CD4-positive, alpha-beta T cell (primary cell): ENCODE measurements around the gene TMEM61. TPM values are rescaled to one million over a fixed set of nuclear protein-coding genes. Genes with fewer than 3 reads are reported as not detected.

Source experiments
- ATAC-seq: fragments of 200-7000 bp; cut with Tn5 transposase; one replicate; pipeline ENCODE4 v1.10.0; 2022; ENCODE audit warnings: mild to moderate bottlenecking; ENCODE audit not compliant: poor library complexity
- CTCF ChIA-PET: fragments of 350-600 bp; sonication (Branson Sonifier 250); formaldehyde crosslinking; loops from one replicate; lab custom pipeline; 2021; ENCODE audit warnings: antibody characterized with exemption, inconsistent platforms; lab: Charles Lee
- POLR2A ChIA-PET: fragments of 350-600 bp; sonication (Branson Sonifier 250); formaldehyde crosslinking; loops from one replicate; lab custom pipeline; 2021; ENCODE audit warnings: antibody characterized with exemption, inconsistent platforms; lab: Charles Lee
- DNase-seq, 14 experiments: peaks; one replicate each; pipeline ENCODE4 v3.0.0-alpha.2; 2013 to 2020; ENCODE audit warnings: mixed read lengths in 2 of 14
- H3K27ac ChIP-seq, 2 donors: one replicate each; pipeline versions ENCODE4 v1.5.1 to v1.7.0; 2013; ENCODE audit warnings: low read length in 2 of 2, low read depth in 1 of 2, mild to moderate bottlenecking in 1 of 2
- H3K27me3 ChIP-seq, 2 experiments: 1 replicate in 1 of 2; 2 replicates in 1 of 2; pipeline versions ENCODE4 v1.6.1 to v1.7.0; 2013; ENCODE audit warnings: low read length in 2 of 2, control low read depth in 1 of 2, mild to moderate bottlenecking in 1 of 2, moderate library complexity in 1 of 2; ENCODE audit not compliant: insufficient read depth in 2 of 2, control insufficient read depth in 1 of 2
- H3K36me3 ChIP-seq: one replicate; pipeline ENCODE4 v1.6.1; 2013; ENCODE audit warnings: low read length, control low read depth; ENCODE audit not compliant: insufficient read depth
- H3K4me1 ChIP-seq: one replicate; pipeline ENCODE4 v1.6.1; 2013; ENCODE audit warnings: low read length, control low read depth; ENCODE audit not compliant: insufficient read depth
- H3K4me3 ChIP-seq: one replicate; pipeline ENCODE4 v1.5.1; 2013; ENCODE audit warnings: mild to moderate bottlenecking, low read length, moderate library complexity
- H3K9me3 ChIP-seq, 2 experiments: 1 replicate in 1 of 2; 2 replicates in 1 of 2; pipeline versions ENCODE4 v1.6.1 to v1.7.0; 2013; ENCODE audit warnings: low read length in 2 of 2, mild to moderate bottlenecking in 2 of 2, control low read depth in 1 of 2, moderate library complexity in 1 of 2; ENCODE audit not compliant: control insufficient read depth in 1 of 2, insufficient read depth in 1 of 2
- H3K27ac Mint-ChIP-seq: one replicate; pipeline ENCODE4 v1.8.0; 2020; ENCODE audit warnings: mixed read lengths
- H3K27me3 Mint-ChIP-seq: one replicate; pipeline ENCODE4 v1.8.0; 2021; ENCODE audit warnings: mixed read lengths
- H3K36me3 Mint-ChIP-seq: one replicate; pipeline ENCODE4 v1.8.0; 2021; ENCODE audit warnings: low read depth, mixed read lengths
- H3K4me1 Mint-ChIP-seq: one replicate; pipeline ENCODE4 v1.8.0; 2021; ENCODE audit warnings: low read depth, mixed read lengths
- H3K4me3 Mint-ChIP-seq: one replicate; pipeline ENCODE4 v1.8.0; 2020; ENCODE audit warnings: mild to moderate bottlenecking, mixed read lengths
- H3K9me3 Mint-ChIP-seq: one replicate; pipeline ENCODE4 v1.8.0; 2020; ENCODE audit warnings: mixed read lengths
- CTCF ChIP-seq: fragments of 200-600 bp; IDR thresholded peaks from one replicate; pipeline ENCODE4 v1.8.0; 2022; ENCODE audit warnings: antibody characterized with exemption, mild to moderate bottlenecking
- intact Hi-C, 2 experiments: fragments of 100-400 bp; cut with DNase I in 1 of 2; cut with micrococcal nuclease in 1 of 2; formaldehyde crosslinking; loops; one replicate each; pipeline versions ENCODE4 v1.15.1 to v1.9.0; 2023 to 2025; cut with DNase I, micrococcal nuclease
- total RNA-seq, 174 experiments: library from RNA in 2 of 174; stranded (reverse) in 2 of 174; gene quantifications; one replicate each; pipeline ENCODE4 v1.2.3 and lab custom pipeline; 2021 to 2026

Gene TMEM61
- total RNA-seq, 2 experiments from 2014 or later = not detected

GRCh38 chr1:55037733-55038551, 57.5 kb downstream of the TMEM61 start:
- H3K27me3 ChIP-seq = peaks cover 29 to 61% of the 10 kb centered on the region in 2 experiments
- ATAC-seq = no peak
- CTCF ChIA-PET = no interaction called here
- no peak overlapping the region for H3K4me3 ChIP-seq
- no peak for DNase-seq
- no peaks in the 10 kb centered on the region for H3K36me3 ChIP-seq
- POLR2A ChIA-PET = no interaction called here
- no peaks in the 10 kb centered on the region for H3K4me1 Mint-ChIP-seq
- H3K27ac ChIP-seq = no peak overlapping the region
- intact Hi-C loops = no loop called here
- H3K4me1 ChIP-seq = no peaks in the 10 kb centered on the region
- TF ChIP-seq CTCF = no peak
- no peak overlapping the region for H3K4me3 Mint-ChIP-seq
- H3K27me3 Mint-ChIP-seq = peaks cover 87% of the 10 kb centered on the region
- H3K27ac Mint-ChIP-seq = no peak overlapping the region
- H3K9me3 Mint-ChIP-seq = no peaks in the 10 kb centered on the region
- no peaks in the 10 kb centered on the region for H3K36me3 Mint-ChIP-seq
- peaks cover 0 to 11% of the 10 kb centered on the region in 2 experiments for H3K9me3 ChIP-seq

- peaks cover 29 to 61% of the 10 kb centered on the region in 2 experiments for H3K27me3 ChIP-seq
These were observed 58.1 kb downstream of the TMEM61 start for GRCh38 chr1:55038552-55038838.

GRCh38 chr1:55038974-55039341, 58.5 kb downstream of the TMEM61 start:
- H3K27ac Mint-ChIP-seq = no peak overlapping the region
- peaks cover 26 to 61% of the 10 kb centered on the region in 2 experiments for H3K27me3 ChIP-seq
- POLR2A ChIA-PET = no interaction called here

More at GRCh38 chr1:55038552-55038838, 58.1 kb downstream of the TMEM61 start:
- Mint-ChIP-seq H3K27me3 (peaks cover 83% of the 10 kb centered on the region), H3K36me3 (no peaks in the 10 kb centered on the region), H3K9me3 (no peaks in the 10 kb centered on the region), H3K4me3 (no peak overlapping the region), H3K27ac (no peak overlapping the region), H3K4me1 (no peaks in the 10 kb centered on the region)
- DNase-seq (no peak), ATAC-seq (no peak)
- POLR2A ChIA-PET = no interaction called here
- intact Hi-C loops = no loop called here
- no peaks in the 10 kb centered on the region for H3K36me3 ChIP-seq
- peaks cover 0 to 11% of the 10 kb centered on the region in 2 experiments for H3K9me3 ChIP-seq
- TF ChIP-seq CTCF = no peak
- H3K4me1 ChIP-seq = no peaks in the 10 kb centered on the region
- no peak overlapping the region for H3K27ac ChIP-seq
- CTCF ChIA-PET = no interaction called here
- no peak overlapping the region for H3K4me3 ChIP-seq

More at GRCh38 chr1:55038974-55039341, 58.5 kb downstream of the TMEM61 start:
- CTCF ChIA-PET = no interaction called here
- Histone ChIP-seq H3K4me3 (no peak overlapping the region), H3K27ac (no peak overlapping the region), H3K36me3 (no peaks in the 10 kb centered on the region), H3K9me3 (peaks cover 0 to 11% of the 10 kb centered on the region in 2 experiments), H3K4me1 (no peaks in the 10 kb centered on the region)
- Mint-ChIP-seq H3K36me3 (no peaks in the 10 kb centered on the region), H3K4me3 (no peak overlapping the region), H3K27me3 (peaks cover 84% of the 10 kb centered on the region), H3K9me3 (no peaks in the 10 kb centered on the region), H3K4me1 (no peaks in the 10 kb centered on the region)
- intact Hi-C loops = no loop called here
- TF ChIP-seq CTCF = no peak
- DNase-seq (no peak), ATAC-seq (no peak)
